ENCODE results near the gene ZNF860. TPM values are rescaled to one million over a fixed set of nuclear protein-coding genes. Genes with fewer than 3 reads are reported as not detected.
A peak's percentile ranks its signal among the peaks of the same experiment; 100 is the strongest.

Gene ZNF860
- total RNA-seq, 1 experiment from 2014 or later: 22.4 TPM

DNA sequence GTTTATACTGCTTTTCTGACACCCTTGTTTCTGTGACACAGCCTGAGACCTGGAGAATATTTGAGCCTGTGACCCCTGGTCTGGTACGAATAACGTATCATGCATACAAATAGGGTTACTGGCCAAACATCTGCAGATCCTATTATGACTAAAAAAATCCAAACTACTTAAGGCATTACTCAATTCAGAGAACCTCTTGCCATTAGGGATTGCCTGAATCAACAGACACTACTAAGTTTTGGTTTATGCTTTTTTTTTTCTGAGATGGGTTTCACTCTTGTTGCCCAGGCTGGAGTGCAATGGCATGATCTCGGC lies 35.9 kb upstream of the ZNF860 start:
- H3K9me2 ChIP-seq (replicated peaks; ENCODE audit: insufficient read depth, low read length): no peaks in the 10 kb centered on the region
- no peaks in the 10 kb centered on the region for H3K27me3 ChIP-seq (ENCODE audit: low read length)
- peak; percentile 63 for DNase-seq
- H3K79me2 ChIP-seq (ENCODE audit: low read length): peaks cover 95% of the 10 kb centered on the region
- no peak overlapping the region for H2AFZ ChIP-seq (ENCODE audit: low read length)
- no peaks in the 10 kb centered on the region for H3K9me3 ChIP-seq (ENCODE audit: low read length)
- peak overlapping the region; percentile 81 for H3K4me2 ChIP-seq (ENCODE audit: low read depth, low read length, poor library complexity, severe bottlenecking)
- peak overlapping the region; percentile 69 for H3K9ac ChIP-seq (ENCODE audit: low read length)
- peaks cover 83% of the 10 kb centered on the region for H3K4me1 ChIP-seq (ENCODE audit: low read length)
- no peaks in the 10 kb centered on the region for H4K20me1 ChIP-seq (ENCODE audit: insufficient read depth, low read depth, low read length)
- H3K36me3 ChIP-seq (ENCODE audit: insufficient read depth, low read length): peaks cover 13% of the 10 kb centered on the region
- peak overlapping the region; percentile 52; the same call in 1 of the 2 replicates for H3K4me3 ChIP-seq (ENCODE audit: low read length)
- H3K27ac ChIP-seq (ENCODE audit: low read length): peak overlapping the region; percentile 99

DNA sequence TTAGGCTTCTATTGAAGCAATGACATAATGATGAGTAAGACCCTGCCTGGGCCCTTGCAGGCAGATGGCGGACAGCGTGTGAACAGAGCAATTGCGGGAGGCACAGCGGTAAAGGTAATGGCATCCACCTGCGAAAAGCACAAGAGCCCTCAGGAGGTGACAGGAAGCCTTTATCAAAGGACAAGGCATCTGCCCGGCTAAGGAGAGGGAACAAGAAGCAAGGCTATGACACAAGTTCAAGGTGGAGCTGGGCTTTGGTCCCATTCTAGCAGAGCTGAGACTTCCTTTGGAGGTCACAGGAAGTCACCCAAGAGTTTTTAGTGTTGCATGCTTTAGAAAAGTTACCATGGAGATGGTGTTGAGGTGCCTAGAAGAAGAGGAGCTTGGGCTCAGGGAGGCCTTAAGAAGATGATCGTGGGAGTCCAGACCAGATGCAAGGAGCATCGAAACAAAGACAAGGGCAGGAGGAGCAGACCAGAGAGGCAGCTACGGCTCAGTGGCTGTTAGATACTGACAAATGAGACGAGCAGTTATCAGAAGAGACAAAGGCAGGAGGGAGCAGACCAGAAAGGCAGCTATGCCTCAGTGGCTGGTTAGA lies 35.0 kb upstream of the ZNF860 start:
- peaks cover 91% of the 10 kb centered on the region for H3K79me2 ChIP-seq (ENCODE audit: low read length)
- H2AFZ ChIP-seq (ENCODE audit: low read length): no peak overlapping the region
- H3K36me3 ChIP-seq (ENCODE audit: insufficient read depth, low read length): peaks cover 17% of the 10 kb centered on the region
- peak overlapping the region; percentile 99 for H3K27ac ChIP-seq (ENCODE audit: low read length)
- no peaks in the 10 kb centered on the region for H3K27me3 ChIP-seq (ENCODE audit: low read length)
- H3K4me2 ChIP-seq (ENCODE audit: low read depth, low read length, poor library complexity, severe bottlenecking): peak overlapping the region; percentile 81
- H3K9me3 ChIP-seq (ENCODE audit: low read length): no peaks in the 10 kb centered on the region
- no peaks in the 10 kb centered on the region for H4K20me1 ChIP-seq (ENCODE audit: insufficient read depth, low read depth, low read length)
- no peaks in the 10 kb centered on the region for H3K9me2 ChIP-seq (replicated peaks; ENCODE audit: insufficient read depth, low read length)
- peak; percentile 90 for DNase-seq
- H3K4me3 ChIP-seq (ENCODE audit: low read length): peak overlapping the region; percentile 57
- peaks cover 84% of the 10 kb centered on the region for H3K4me1 ChIP-seq (ENCODE audit: low read length)
- H3K9ac ChIP-seq (ENCODE audit: low read length): peak overlapping the region; percentile 78

DNA sequence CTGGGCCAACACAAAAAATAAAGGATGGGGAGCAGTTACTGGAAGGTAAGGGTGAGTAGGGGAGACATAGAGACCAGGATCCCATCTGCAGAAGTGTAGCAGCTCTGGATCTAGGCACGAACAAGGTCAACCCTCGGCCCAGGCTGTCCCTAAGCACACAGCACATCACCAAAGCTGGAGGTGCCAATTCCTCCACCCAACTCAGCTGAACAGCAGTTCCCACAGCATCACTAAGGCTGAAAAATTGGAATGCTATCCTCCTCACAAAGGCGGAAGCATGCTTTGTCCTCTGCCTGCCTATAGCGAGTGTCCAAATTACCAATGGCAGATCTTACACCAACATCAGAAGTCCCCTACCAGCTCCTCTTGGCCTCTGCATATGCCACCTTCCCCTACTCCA lies 34.4 kb upstream of the ZNF860 start:
- Histone ChIP-seq H4K20me1 (ENCODE audit: insufficient read depth, low read depth, low read length) (no peaks in the 10 kb centered on the region), H3K4me1 (ENCODE audit: low read length) (peaks cover 84% of the 10 kb centered on the region), H3K27me3 (ENCODE audit: low read length) (no peaks in the 10 kb centered on the region), H3K36me3 (ENCODE audit: insufficient read depth, low read length) (peaks cover 17% of the 10 kb centered on the region), H3K9ac (ENCODE audit: low read length) (peak overlapping the region; percentile 78), H3K9me3 (ENCODE audit: low read length) (no peaks in the 10 kb centered on the region), H3K4me3 (ENCODE audit: low read length) (peak overlapping the region; percentile 57), H2AFZ (ENCODE audit: low read length) (no peak overlapping the region), H3K27ac (ENCODE audit: low read length) (peak overlapping the region; percentile 99), H3K9me2 (replicated peaks; ENCODE audit: insufficient read depth, low read length) (no peaks in the 10 kb centered on the region), H3K79me2 (ENCODE audit: low read length) (peaks cover 88% of the 10 kb centered on the region), H3K4me2 (ENCODE audit: low read depth, low read length, poor library complexity, severe bottlenecking) (peak overlapping the region; percentile 81)
- DNase-seq: no peak

DNA sequence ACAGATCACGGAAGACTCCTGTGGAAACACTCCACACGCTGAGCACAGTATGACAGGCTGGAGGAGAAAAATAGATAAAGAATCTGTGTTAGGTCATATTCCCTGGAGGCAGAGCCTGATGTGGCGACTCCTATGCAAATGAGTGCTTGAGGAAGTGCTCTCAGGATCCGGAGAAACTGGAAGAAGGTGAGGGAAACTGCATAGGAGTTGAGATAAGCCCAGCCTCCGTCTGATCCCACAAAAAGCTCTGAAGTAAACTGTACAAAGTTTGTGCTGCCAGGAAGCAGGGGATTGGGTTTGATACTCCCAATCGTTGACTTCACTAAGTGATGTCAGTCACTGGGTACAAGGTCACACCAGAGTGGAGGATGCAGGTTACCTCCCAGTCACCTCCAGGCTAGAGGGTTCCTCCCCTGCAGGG lies 33.9 kb upstream of the ZNF860 start:
- Histone ChIP-seq H3K9me2 (replicated peaks; ENCODE audit: insufficient read depth, low read length) (no peaks in the 10 kb centered on the region), H4K20me1 (ENCODE audit: insufficient read depth, low read depth, low read length) (no peaks in the 10 kb centered on the region), H3K4me3 (ENCODE audit: low read length) (peak overlapping the region; percentile 57), H3K9ac (ENCODE audit: low read length) (peak overlapping the region; percentile 78), H3K36me3 (ENCODE audit: insufficient read depth, low read length) (peaks cover 17% of the 10 kb centered on the region), H3K4me1 (ENCODE audit: low read length) (peaks cover 84% of the 10 kb centered on the region), H3K4me2 (ENCODE audit: low read depth, low read length, poor library complexity, severe bottlenecking) (peak overlapping the region; percentile 81), H3K79me2 (ENCODE audit: low read length) (peaks cover 83% of the 10 kb centered on the region), H3K27me3 (ENCODE audit: low read length) (no peaks in the 10 kb centered on the region), H2AFZ (ENCODE audit: low read length) (no peak overlapping the region), H3K9me3 (ENCODE audit: low read length) (no peaks in the 10 kb centered on the region), H3K27ac (ENCODE audit: low read length) (peak overlapping the region; percentile 99)
- peak; percentile 87 for DNase-seq

DNA sequence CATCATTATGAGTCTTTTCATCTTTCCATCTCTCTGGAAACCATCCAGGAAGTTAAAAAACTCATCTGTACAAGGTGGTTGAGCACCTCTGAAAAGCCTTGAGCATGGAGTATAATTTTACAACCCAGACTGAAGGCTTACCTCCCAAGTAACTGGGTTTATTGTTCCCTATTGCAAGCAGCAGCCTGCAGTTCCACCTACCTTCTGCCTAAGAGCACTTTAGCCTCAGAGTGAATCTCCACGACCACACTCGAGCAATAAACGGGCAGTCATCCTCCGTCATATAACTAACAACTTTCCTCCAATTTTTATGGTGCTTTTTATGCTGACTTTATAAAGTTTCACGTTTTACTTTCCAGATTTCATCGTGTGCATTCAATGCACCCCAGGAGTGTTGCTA lies 33.3 kb upstream of the ZNF860 start:
- Histone ChIP-seq H3K36me3 (ENCODE audit: insufficient read depth, low read length) (peaks cover 11% of the 10 kb centered on the region), H3K4me2 (ENCODE audit: low read depth, low read length, poor library complexity, severe bottlenecking) (peak overlapping the region; percentile 81), H4K20me1 (ENCODE audit: insufficient read depth, low read depth, low read length) (no peaks in the 10 kb centered on the region), H3K79me2 (ENCODE audit: low read length) (peaks cover 78% of the 10 kb centered on the region), H2AFZ (ENCODE audit: low read length) (no peak overlapping the region), H3K4me3 (ENCODE audit: low read length) (peak overlapping the region; percentile 57; the same call in 1 of the 2 replicates), H3K9me3 (ENCODE audit: low read length) (no peaks in the 10 kb centered on the region), H3K4me1 (ENCODE audit: low read length) (peaks cover 86% of the 10 kb centered on the region), H3K27ac (ENCODE audit: low read length) (peak overlapping the region; percentile 99), H3K27me3 (ENCODE audit: low read length) (no peaks in the 10 kb centered on the region), H3K9me2 (replicated peaks; ENCODE audit: insufficient read depth, low read length) (no peaks in the 10 kb centered on the region), H3K9ac (ENCODE audit: low read length) (peak overlapping the region; percentile 78)
- peak; percentile 76 for DNase-seq

DNA sequence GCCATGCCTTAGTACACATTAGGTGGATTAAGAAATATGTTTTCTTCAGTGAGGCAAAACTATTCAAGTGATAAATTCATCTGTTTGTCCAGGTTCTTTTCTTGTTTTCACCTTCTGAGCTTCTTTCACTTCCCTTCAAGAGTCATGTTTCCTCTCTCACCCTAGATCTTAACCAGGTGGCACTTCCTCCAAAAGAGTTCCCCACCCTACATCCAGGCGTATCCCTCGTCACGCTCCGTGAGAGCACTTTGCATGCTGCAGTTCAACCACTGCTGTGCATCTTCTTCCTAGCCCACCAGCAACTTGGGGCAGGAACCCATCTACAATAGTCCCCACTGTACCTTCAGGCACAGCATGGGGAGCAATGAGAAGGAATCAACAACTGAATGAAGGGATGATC lies 29.3 kb upstream of the ZNF860 start:
- Histone ChIP-seq H3K36me3 (ENCODE audit: insufficient read depth, low read length) (peaks cover 22% of the 10 kb centered on the region), H3K4me3 (ENCODE audit: low read length) (peak overlapping the region; percentile 29), H3K9ac (ENCODE audit: low read length) (peak overlapping the region; percentile 66), H4K20me1 (ENCODE audit: insufficient read depth, low read depth, low read length) (no peaks in the 10 kb centered on the region), H3K9me2 (replicated peaks; ENCODE audit: insufficient read depth, low read length) (no peaks in the 10 kb centered on the region), H3K27me3 (ENCODE audit: low read length) (no peaks in the 10 kb centered on the region), H3K79me2 (ENCODE audit: low read length) (peaks cover 76% of the 10 kb centered on the region), H2AFZ (ENCODE audit: low read length) (no peak overlapping the region), H3K9me3 (ENCODE audit: low read length) (peaks cover 6% of the 10 kb centered on the region; the same call in 1 of the 2 replicates), H3K4me2 (ENCODE audit: low read depth, low read length, poor library complexity, severe bottlenecking) (peak overlapping the region; percentile 74), H3K4me1 (ENCODE audit: low read length) (peaks cover 78% of the 10 kb centered on the region), H3K27ac (ENCODE audit: low read length) (peak overlapping the region; percentile 99)
- DNase-seq: peak; percentile 97

DNA sequence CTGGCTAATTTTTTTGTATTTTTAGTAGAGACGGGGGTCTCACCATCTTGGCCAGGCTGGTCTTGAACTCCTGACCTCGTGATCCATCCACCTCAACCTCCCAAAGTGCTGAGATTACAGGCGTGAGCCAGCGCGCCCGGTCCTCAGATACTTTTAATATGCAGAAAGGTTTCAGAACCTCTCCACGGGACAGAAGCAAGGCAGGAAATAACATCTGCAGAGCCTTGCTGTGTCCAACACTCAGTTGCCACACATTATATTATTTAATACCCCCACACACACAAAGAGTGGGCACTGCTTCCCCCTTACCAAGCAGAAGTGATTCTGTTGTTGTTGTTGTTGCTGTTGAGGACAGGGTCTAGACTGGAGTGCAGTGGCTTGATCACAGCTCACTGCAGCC lies 28.5 kb upstream of the ZNF860 start:
- peaks cover 69% of the 10 kb centered on the region for H3K4me1 ChIP-seq (ENCODE audit: low read length)
- peak overlapping the region; percentile 66 for H3K9ac ChIP-seq (ENCODE audit: low read length)
- H3K9me3 ChIP-seq (ENCODE audit: low read length): peaks cover 6% of the 10 kb centered on the region; the same call in 1 of the 2 replicates
- peak; percentile 78 for DNase-seq
- H3K4me2 ChIP-seq (ENCODE audit: low read depth, low read length, poor library complexity, severe bottlenecking): peak overlapping the region; percentile 74
- peak overlapping the region; percentile 29; the same call in 1 of the 2 replicates for H3K4me3 ChIP-seq (ENCODE audit: low read length)
- H3K9me2 ChIP-seq (replicated peaks; ENCODE audit: insufficient read depth, low read length): no peaks in the 10 kb centered on the region
- H3K27ac ChIP-seq (ENCODE audit: low read length): peak overlapping the region; percentile 99
- H2AFZ ChIP-seq (ENCODE audit: low read length): no peak overlapping the region
- no peaks in the 10 kb centered on the region for H3K27me3 ChIP-seq (ENCODE audit: low read length)
- H3K79me2 ChIP-seq (ENCODE audit: low read length): peaks cover 76% of the 10 kb centered on the region
- no peaks in the 10 kb centered on the region for H4K20me1 ChIP-seq (ENCODE audit: insufficient read depth, low read depth, low read length)
- H3K36me3 ChIP-seq (ENCODE audit: insufficient read depth, low read length): peaks cover 30% of the 10 kb centered on the region

DNA sequence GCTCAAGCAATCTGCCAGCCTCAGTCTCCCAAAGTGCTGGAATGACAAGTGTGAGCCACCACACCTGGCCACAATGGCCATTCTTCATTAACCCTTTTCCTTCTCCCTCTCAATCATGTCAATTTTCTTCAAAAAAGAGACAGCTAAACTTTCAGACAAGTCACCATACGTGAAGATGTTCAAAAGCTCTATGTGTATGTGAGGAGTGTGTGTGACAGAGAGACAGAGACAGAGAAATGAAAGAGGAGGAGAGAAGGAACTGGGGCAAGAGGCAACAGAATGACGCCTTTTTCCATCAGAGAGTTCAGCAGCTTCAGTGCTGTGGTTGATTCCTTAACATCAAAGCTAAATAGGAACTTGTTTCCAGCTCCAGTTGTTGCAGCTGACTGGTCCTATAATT lies 27.9 kb upstream of the ZNF860 start:
- peak overlapping the region; percentile 6; the same call in 1 of the 2 replicates for H3K4me3 ChIP-seq (ENCODE audit: low read length)
- H3K4me1 ChIP-seq (ENCODE audit: low read length): peaks cover 64% of the 10 kb centered on the region
- no peaks in the 10 kb centered on the region for H3K9me2 ChIP-seq (replicated peaks; ENCODE audit: insufficient read depth, low read length)
- peaks cover 77% of the 10 kb centered on the region for H3K79me2 ChIP-seq (ENCODE audit: low read length)
- peak overlapping the region; percentile 66 for H3K9ac ChIP-seq (ENCODE audit: low read length)
- no peaks in the 10 kb centered on the region for H4K20me1 ChIP-seq (ENCODE audit: insufficient read depth, low read depth, low read length)
- peaks cover 6% of the 10 kb centered on the region; the same call in 1 of the 2 replicates for H3K9me3 ChIP-seq (ENCODE audit: low read length)
- peak; percentile 59 for DNase-seq
- peak overlapping the region; percentile 74 for H3K4me2 ChIP-seq (ENCODE audit: low read depth, low read length, poor library complexity, severe bottlenecking)
- no peaks in the 10 kb centered on the region for H3K27me3 ChIP-seq (ENCODE audit: low read length)
- no peak overlapping the region for H2AFZ ChIP-seq (ENCODE audit: low read length)
- peaks cover 36% of the 10 kb centered on the region for H3K36me3 ChIP-seq (ENCODE audit: insufficient read depth, low read length)
- peak overlapping the region; percentile 99 for H3K27ac ChIP-seq (ENCODE audit: low read length)
